Common myeloid progenitor, CD34-positive (primary cell): ENCODE results near the gene ADAMTSL4.
A peak's percentile ranks its signal among the peaks of the same experiment; 100 is the strongest.

Experiments used
- CTCF ChIA-PET: fragments of 350-600 bp; sonication (Branson Sonifier 250); formaldehyde crosslinking; loops from one replicate; lab custom pipeline; 2021; ENCODE audit warnings: antibody characterized with exemption; lab: Charles Lee
- POLR2A ChIA-PET: fragments of 350-600 bp; sonication (Branson Sonifier 250); formaldehyde crosslinking; loops from one replicate; lab custom pipeline; 2021; ENCODE audit warnings: antibody characterized with exemption; lab: Charles Lee
- DNase-seq, 3 donors: peaks; one replicate each; pipeline versions ENCODE4 v3.0.0 to v3.0.0-alpha.2; 2013
- H3K27ac ChIP-seq, 2 experiments: 1 replicate in 1 of 2; 2 replicates in 1 of 2; pipeline ENCODE4 v1.7.0; 2013; ENCODE audit warnings: inconsistent platforms in 2 of 2, low read length in 2 of 2, mild to moderate bottlenecking in 2 of 2, low read depth in 1 of 2, moderate library complexity in 1 of 2; ENCODE audit not compliant: severe bottlenecking in 2 of 2, insufficient read depth in 1 of 2, poor library complexity in 1 of 2
- H3K27me3 ChIP-seq, 5 experiments: replicated peaks in 2 of 5; 1 replicate in 3 of 5; 2 replicates in 2 of 5; pipeline versions ENCODE4 v1.6.1 to v1.7.0; 2013; ENCODE audit warnings: low read length in 4 of 5, mild to moderate bottlenecking in 2 of 5, moderate library complexity in 2 of 5, inconsistent platforms in 1 of 5; ENCODE audit not compliant: insufficient read depth in 5 of 5, control insufficient read depth in 4 of 5
- H3K36me3 ChIP-seq, 4 experiments: 1 replicate in 2 of 4; 2 replicates in 2 of 4; pipeline versions ENCODE4 v1.6.1 to v1.7.0; 2013; ENCODE audit warnings: low read length in 3 of 4, control low read depth in 1 of 4, mild to moderate bottlenecking in 1 of 4; ENCODE audit not compliant: control insufficient read depth in 4 of 4, insufficient read depth in 4 of 4
- H3K4me1 ChIP-seq, 4 experiments: 1 replicate in 3 of 4; 2 replicates in 1 of 4; pipeline versions ENCODE4 v1.6.1 to v1.7.1; 2013; ENCODE audit warnings: low read length in 3 of 4, mild to moderate bottlenecking in 3 of 4, control low read depth in 1 of 4, inconsistent platforms in 1 of 4, moderate library complexity in 1 of 4; ENCODE audit not compliant: control insufficient read depth in 4 of 4, insufficient read depth in 4 of 4; ENCODE audit errors: control extremely low read depth in 1 of 4
- H3K4me3 ChIP-seq, 7 experiments: 1 replicate in 4 of 7; 2 replicates in 3 of 7; pipeline versions ENCODE4 v1.5.1 to v1.7.0; 2013; ENCODE audit warnings: mild to moderate bottlenecking in 7 of 7, low read length in 6 of 7, moderate library complexity in 6 of 7, inconsistent platforms in 2 of 7, low read depth in 2 of 7, control low read depth in 1 of 7; ENCODE audit not compliant: insufficient read depth in 4 of 7, control insufficient read depth in 1 of 7; ENCODE audit errors: extremely low read depth in 1 of 7
- H3K9me3 ChIP-seq, 5 experiments: 1 replicate in 4 of 5; 2 replicates in 1 of 5; pipeline versions ENCODE4 v1.6.1 to v1.7.1; 2013; ENCODE audit warnings: low read length in 4 of 5, mild to moderate bottlenecking in 2 of 5, inconsistent platforms in 1 of 5, low read depth in 1 of 5, moderate library complexity in 1 of 5; ENCODE audit not compliant: control insufficient read depth in 4 of 5, insufficient read depth in 2 of 5; ENCODE audit errors: control extremely low read depth in 1 of 5
- WGBS: methylation state at CpG from one replicate; pipeline ENCODE4 v1.1.5; 2013; ENCODE audit not compliant: insufficient coverage; 5-methylcytosine and 5-hydroxymethylcytosine counted together

Gene ADAMTSL4

GRCh38 chr1:150516616-150517015 lies 32.6 kb upstream of the ADAMTSL4 start:
- peak; percentile 15 to 43 (median 38) for DNase-seq
- Histone ChIP-seq H3K27me3 (no peaks in the 10 kb centered on the region), H3K9me3 (no peaks in the 10 kb centered on the region), H3K36me3 (peaks cover 0 to 2% (median 1%) of the 10 kb centered on the region in 4 experiments), H3K27ac (no peak overlapping the region), H3K4me1 (peaks cover 0 to 18% (median 17%) of the 10 kb centered on the region in 4 experiments), H3K4me3 (peak overlapping the region in 4 of 7 experiments; percentile 76 to 95 (median 86))
- ChIA-PET POLR2A (interaction anchor here (0.6 to 1.2 kb wide), 3 partner anchors 29 to 248 kb away, joined by 3 to 5 read pairs (median 4); partner anchors contain the start of genes APH1A and TARS2), CTCF (interaction anchor here (0.6 to 5.2 kb wide), 10 partner anchors 14 to 261 kb away, joined by 3 to 38 read pairs (median 6); partner anchors contain the start of genes ADAMTSL4 and TARS2)
- WGBS = 20% methylated on average over 1 of the region's 4 CpGs

GRCh38 chr1:150521196-150521968 lies 27.8 kb upstream of the ADAMTSL4 start:
- peaks cover 0 to 4% (median 3%) of the 10 kb centered on the region in 4 experiments for H3K4me1 ChIP-seq
- no peaks in the 10 kb centered on the region for H3K36me3 ChIP-seq
- no peak overlapping the region for H3K27ac ChIP-seq
- 100% methylated on average over 1 of the region's 1 CpG for WGBS
- ChIA-PET CTCF (interaction anchor here (0.5 to 1.2 kb wide), 4 partner anchors 44 to 239 kb away, joined by 3 to 5 read pairs (median 4); partner anchors contain the start of gene CIART), POLR2A (no interaction called here)
- no peaks in the 10 kb centered on the region for H3K27me3 ChIP-seq
- no peak overlapping the region for H3K4me3 ChIP-seq
- no peaks in the 10 kb centered on the region for H3K9me3 ChIP-seq
- DNase-seq = no peak

GRCh38 chr1:150525348-150525747 lies 23.9 kb upstream of the ADAMTSL4 start:
- WGBS = 100% methylated on average over 2 of the region's 3 CpGs
- H3K27ac ChIP-seq = no peak overlapping the region
- no peaks in the 10 kb centered on the region for H3K36me3 ChIP-seq
- no peaks in the 10 kb centered on the region for H3K27me3 ChIP-seq
- no peaks in the 10 kb centered on the region for H3K4me1 ChIP-seq
- ChIA-PET POLR2A (interaction anchor here (0.6 kb wide), 1 partner anchor 57 kb away, joined by 3 read pairs; no protein-coding TSS in a partner anchor), CTCF (interaction anchor here (1.3 kb wide), 1 partner anchor 11 kb away, joined by 4 read pairs; no protein-coding TSS in a partner anchor)
- H3K9me3 ChIP-seq = no peaks in the 10 kb centered on the region
- DNase-seq = no peak
- H3K4me3 ChIP-seq = no peak overlapping the region

- no peaks in the 10 kb centered on the region for H3K36me3 ChIP-seq
- H3K27ac ChIP-seq = no peak overlapping the region
- DNase-seq = no peak
- no peaks in the 10 kb centered on the region for H3K9me3 ChIP-seq
- H3K4me3 ChIP-seq = no peak overlapping the region
- H3K4me1 ChIP-seq = no peaks in the 10 kb centered on the region
- WGBS = 100% methylated on average over 1 of the region's 1 CpG
- no peaks in the 10 kb centered on the region for H3K27me3 ChIP-seq
- ChIA-PET POLR2A (no interaction called here), CTCF (interaction anchor here (1.3 to 7.1 kb wide), 2 partner anchors 12 to 63 kb away, joined by 3 to 38 read pairs; partner anchors contain the start of gene FALEC)
Observed at GRCh38 chr1:150528196-150528595, 21.0 kb upstream of the ADAMTSL4 start.

GRCh38 chr1:150529017-150529416 lies 20.2 kb upstream of the ADAMTSL4 start:
- no peak for DNase-seq
- Histone ChIP-seq H3K27ac (no peak overlapping the region), H3K4me1 (no peaks in the 10 kb centered on the region), H3K27me3 (no peaks in the 10 kb centered on the region), H3K9me3 (no peaks in the 10 kb centered on the region), H3K4me3 (no peak overlapping the region), H3K36me3 (no peaks in the 10 kb centered on the region)
- ChIA-PET POLR2A (no interaction called here), CTCF (interaction anchor here (1.1 to 7.1 kb wide), 2 partner anchors 8 to 13 kb away, joined by 3 to 38 read pairs; partner anchors contain the start of gene FALEC)
- 84% methylated on average over 3 of the region's 4 CpGs for WGBS

- WGBS = 95% methylated on average over 14 of the region's 14 CpGs
- H3K4me1 ChIP-seq = no peaks in the 10 kb centered on the region
- ChIA-PET POLR2A (no interaction called here), CTCF (interaction anchor here (0.8 to 7.1 kb wide), 7 partner anchors 14 to 89 kb away, joined by 3 to 38 read pairs (median 5); partner anchors contain the start of genes ADAMTSL4 and FALEC)
- H3K9me3 ChIP-seq = no peaks in the 10 kb centered on the region
- no peaks in the 10 kb centered on the region for H3K36me3 ChIP-seq
- H3K27ac ChIP-seq = no peak overlapping the region
- no peak overlapping the region for H3K4me3 ChIP-seq
- DNase-seq = no peak
- H3K27me3 ChIP-seq = no peaks in the 10 kb centered on the region
Observed at GRCh38 chr1:150530491-150531159, 18.6 kb upstream of the ADAMTSL4 start.
